Panc1 (cell line): ENCODE results near the gene SMARCB1. TPM values are rescaled to one million over a fixed set of nuclear protein-coding genes. Genes with fewer than 3 reads are reported as not detected.

Experiments used
- ATAC-seq: fragments of 200-7000 bp; cut with Tn5 transposase; 2 replicates; pipeline ENCODE4 v1.9.1; 2020; ENCODE audit warnings: mild to moderate bottlenecking, moderate library complexity
- BruUV-seq: library from RNA; stranded (reverse); fragments of 400-500 nt; replicated peaks from 2 replicates; lab custom pipeline; 2021; lab: Mats Ljungman, UMichigan
- CTCF ChIA-PET: fragments of 300-600 bp; sonication (Branson Sonifier 250); formaldehyde crosslinking; loops from one replicate; lab custom pipeline; 2022; ENCODE audit warnings: antibody characterized with exemption; lab: Charles Lee
- POLR2A ChIA-PET: fragments of 300-600 bp; sonication (Branson Sonifier 250); formaldehyde crosslinking; loops from one replicate; lab custom pipeline; 2022; ENCODE audit warnings: antibody characterized with exemption; lab: Charles Lee
- DNase-seq: peaks from one replicate; pipeline ENCODE4 v3.0.0-alpha.2; 2010; ENCODE audit warnings: low read depth, low spot score
- H3K27ac ChIP-seq: 2 replicates; pipeline ENCODE4 v1.5.1; 2011; ENCODE audit warnings: mild to moderate bottlenecking, low read length, inconsistent platforms
- H3K27me3 ChIP-seq: fragments of 200-500 bp; sonication (Bioruptor generic); 2 replicates; pipeline ENCODE4 v1.6.0; 2014; ENCODE audit warnings: low read length, inconsistent platforms; ENCODE audit not compliant: control insufficient read depth, insufficient read depth
- H3K36me3 ChIP-seq: fragments of 200-500 bp; sonication (Bioruptor generic); 2 replicates; pipeline ENCODE4 v1.5.1; 2014; ENCODE audit warnings: inconsistent platforms, mild to moderate bottlenecking, low read length, moderate library complexity; ENCODE audit not compliant: control insufficient read depth, insufficient read depth
- H3K4me1 ChIP-seq: 2 replicates; pipeline ENCODE4 v1.5.1; 2011; ENCODE audit warnings: inconsistent platforms, mild to moderate bottlenecking, low read length, moderate library complexity; ENCODE audit not compliant: control insufficient read depth, insufficient read depth
- H3K4me3 ChIP-seq, 2 experiments: 2 replicates each; pipeline ENCODE4 v1.5.1; 2011 to 2012; ENCODE audit warnings: low read depth in 2 of 2, low read length in 2 of 2, mild to moderate bottlenecking in 2 of 2, inconsistent platforms in 1 of 2, moderate library complexity in 1 of 2
- H3K9me3 ChIP-seq: fragments of 200-500 bp; sonication (Bioruptor generic); 2 replicates; pipeline ENCODE4 v1.5.1; 2014; ENCODE audit warnings: low read depth, mild to moderate bottlenecking, inconsistent platforms, low read length, moderate library complexity; ENCODE audit not compliant: control insufficient read depth, insufficient read depth
- POLR2AphosphoS5 ChIP-seq: IDR thresholded peaks from 2 replicates; pipeline ENCODE4 v1.6.1; 2012; ENCODE audit warnings: mild to moderate bottlenecking, low read depth, low read length, moderate library complexity
- SIN3A ChIP-seq: IDR thresholded peaks from 2 replicates; pipeline ENCODE4 v1.6.1; 2012; ENCODE audit warnings: low read depth, mild to moderate bottlenecking, low read length, moderate library complexity, borderline replicate concordance; ENCODE audit not compliant: insufficient read depth
- TCF7L2 ChIP-seq: IDR thresholded peaks from 2 replicates; pipeline ENCODE4 v1.6.1; 2011; ENCODE audit warnings: mild to moderate bottlenecking, low read depth, low read length, inconsistent platforms
- in situ Hi-C: cut with HindIII; loops from 2 replicates; pipeline ENCODE4 v1.10.0; 2016; ENCODE audit warnings: low sequenced_read_pairs, low pct_unique_long_range_greater_than_20kb
- intact Hi-C: fragments of 100-400 bp; cut with micrococcal nuclease; formaldehyde crosslinking; loops from one replicate; pipeline ENCODE4 v1.10.0; 2022; ENCODE audit not compliant: unreplicated experiment
- total RNA-seq: library from RNA; stranded (reverse); gene quantifications from one replicate; pipeline ENCODE4 v1.2.1, GENCODE V29; 2021; ENCODE audit not compliant: unreplicated experiment
- TF ChIP-seq, protein P1 (sequence below): fragments of 450-650 bp; IDR thresholded peaks from 2 replicates; pipeline ENCODE4 v1.5.1; 2017; ENCODE audit warnings: mild to moderate bottlenecking
- TF ChIP-seq, protein P2 (sequence below), 2 experiments: IDR thresholded peaks; 2 replicates each; pipeline ENCODE4 v1.6.1; 2011 to 2012; ENCODE audit warnings: low read depth in 2 of 2, control low read depth in 1 of 2, low read length in 1 of 2, mild to moderate bottlenecking in 1 of 2, moderate library complexity in 1 of 2; ENCODE audit not compliant: insufficient read depth in 1 of 2

The SMARCB1 gene
- total RNA-seq, 1 experiment from 2014 or later = 70.2 TPM

- ChIA-PET CTCF (no interaction called here), POLR2A (no interaction called here)
- BruUV-seq = no TSS peak
- Histone ChIP-seq H3K27ac (no peak overlapping the region), H3K9me3 (no peaks in the 10 kb centered on the region), H3K4me3 (no peak overlapping the region), H3K27me3 (no peaks in the 10 kb centered on the region), H3K4me1 (no peaks in the 10 kb centered on the region), H3K36me3 (no peaks in the 10 kb centered on the region)
- DNase-seq (no peak), ATAC-seq (no peak)
- TF ChIP-seq SIN3A (no peak), POLR2AphosphoS5 (no peak), TCF7L2 (no peak)
- TF ChIP-seq, protein P1, sequence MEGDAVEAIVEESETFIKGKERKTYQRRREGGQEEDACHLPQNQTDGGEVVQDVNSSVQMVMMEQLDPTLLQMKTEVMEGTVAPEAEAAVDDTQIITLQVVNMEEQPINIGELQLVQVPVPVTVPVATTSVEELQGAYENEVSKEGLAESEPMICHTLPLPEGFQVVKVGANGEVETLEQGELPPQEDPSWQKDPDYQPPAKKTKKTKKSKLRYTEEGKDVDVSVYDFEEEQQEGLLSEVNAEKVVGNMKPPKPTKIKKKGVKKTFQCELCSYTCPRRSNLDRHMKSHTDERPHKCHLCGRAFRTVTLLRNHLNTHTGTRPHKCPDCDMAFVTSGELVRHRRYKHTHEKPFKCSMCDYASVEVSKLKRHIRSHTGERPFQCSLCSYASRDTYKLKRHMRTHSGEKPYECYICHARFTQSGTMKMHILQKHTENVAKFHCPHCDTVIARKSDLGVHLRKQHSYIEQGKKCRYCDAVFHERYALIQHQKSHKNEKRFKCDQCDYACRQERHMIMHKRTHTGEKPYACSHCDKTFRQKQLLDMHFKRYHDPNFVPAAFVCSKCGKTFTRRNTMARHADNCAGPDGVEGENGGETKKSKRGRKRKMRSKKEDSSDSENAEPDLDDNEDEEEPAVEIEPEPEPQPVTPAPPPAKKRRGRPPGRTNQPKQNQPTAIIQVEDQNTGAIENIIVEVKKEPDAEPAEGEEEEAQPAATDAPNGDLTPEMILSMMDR = no peak
- TF ChIP-seq, protein P2, sequence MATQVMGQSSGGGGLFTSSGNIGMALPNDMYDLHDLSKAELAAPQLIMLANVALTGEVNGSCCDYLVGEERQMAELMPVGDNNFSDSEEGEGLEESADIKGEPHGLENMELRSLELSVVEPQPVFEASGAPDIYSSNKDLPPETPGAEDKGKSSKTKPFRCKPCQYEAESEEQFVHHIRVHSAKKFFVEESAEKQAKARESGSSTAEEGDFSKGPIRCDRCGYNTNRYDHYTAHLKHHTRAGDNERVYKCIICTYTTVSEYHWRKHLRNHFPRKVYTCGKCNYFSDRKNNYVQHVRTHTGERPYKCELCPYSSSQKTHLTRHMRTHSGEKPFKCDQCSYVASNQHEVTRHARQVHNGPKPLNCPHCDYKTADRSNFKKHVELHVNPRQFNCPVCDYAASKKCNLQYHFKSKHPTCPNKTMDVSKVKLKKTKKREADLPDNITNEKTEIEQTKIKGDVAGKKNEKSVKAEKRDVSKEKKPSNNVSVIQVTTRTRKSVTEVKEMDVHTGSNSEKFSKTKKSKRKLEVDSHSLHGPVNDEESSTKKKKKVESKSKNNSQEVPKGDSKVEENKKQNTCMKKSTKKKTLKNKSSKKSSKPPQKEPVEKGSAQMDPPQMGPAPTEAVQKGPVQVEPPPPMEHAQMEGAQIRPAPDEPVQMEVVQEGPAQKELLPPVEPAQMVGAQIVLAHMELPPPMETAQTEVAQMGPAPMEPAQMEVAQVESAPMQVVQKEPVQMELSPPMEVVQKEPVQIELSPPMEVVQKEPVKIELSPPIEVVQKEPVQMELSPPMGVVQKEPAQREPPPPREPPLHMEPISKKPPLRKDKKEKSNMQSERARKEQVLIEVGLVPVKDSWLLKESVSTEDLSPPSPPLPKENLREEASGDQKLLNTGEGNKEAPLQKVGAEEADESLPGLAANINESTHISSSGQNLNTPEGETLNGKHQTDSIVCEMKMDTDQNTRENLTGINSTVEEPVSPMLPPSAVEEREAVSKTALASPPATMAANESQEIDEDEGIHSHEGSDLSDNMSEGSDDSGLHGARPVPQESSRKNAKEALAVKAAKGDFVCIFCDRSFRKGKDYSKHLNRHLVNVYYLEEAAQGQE (IDR thresholded peaks at IDR 0.05; ENCODE audit: insufficient read depth in 1 of 2, low read depth in 2 of 2, low read length in 1 of 2) = no peak
- in situ Hi-C loops = no loop called here
- intact Hi-C loops = no loop called here
Measured at GRCh38 chr22:23883658-23884057, 96.9 kb downstream of the SMARCB1 start.

GRCh38 chr22:23884140-23884539 is 97.4 kb downstream of the SMARCB1 start:
- in situ Hi-C loops = no loop called here
- DNase-seq (no peak), ATAC-seq (no peak)
- H3K4me1 ChIP-seq = no peaks in the 10 kb centered on the region
- ChIA-PET CTCF (no interaction called here), POLR2A (no interaction called here)
- no peak for TF ChIP-seq POLR2AphosphoS5
- TF ChIP-seq, protein P1 = no peak
- no peak for TF ChIP-seq TCF7L2
- no peak for TF ChIP-seq SIN3A
- TF ChIP-seq, protein P2 (IDR thresholded peaks at IDR 0.05; ENCODE audit: insufficient read depth in 1 of 2, low read depth in 2 of 2, low read length in 1 of 2) = no peak
- no peak overlapping the region for H3K27ac ChIP-seq
- no peaks in the 10 kb centered on the region for H3K9me3 ChIP-seq
- H3K4me3 ChIP-seq = no peak overlapping the region
- H3K27me3 ChIP-seq = no peaks in the 10 kb centered on the region
- intact Hi-C loops = no loop called here
- BruUV-seq = no TSS peak
- no peaks in the 10 kb centered on the region for H3K36me3 ChIP-seq
